GM18873 (cell line): ENCODE data around the gene INPP4A.
"Not testable (repeated sequence)": the region's sequence is repeated elsewhere in the genome, so short reads cannot be mapped to it uniquely, and the experiment has no call there.

ENCODE experiments used
- ATAC-seq: cut with Tn5 transposase; IDR thresholded peaks from one replicate; pipeline ENCODE4 v1.9.1; 2021; ENCODE audit warnings: mild to moderate bottlenecking, moderate library complexity, moderate number of reproducible peaks; ENCODE audit not compliant: unreplicated experiment, low FRiP score

INPP4A gene

DNA sequence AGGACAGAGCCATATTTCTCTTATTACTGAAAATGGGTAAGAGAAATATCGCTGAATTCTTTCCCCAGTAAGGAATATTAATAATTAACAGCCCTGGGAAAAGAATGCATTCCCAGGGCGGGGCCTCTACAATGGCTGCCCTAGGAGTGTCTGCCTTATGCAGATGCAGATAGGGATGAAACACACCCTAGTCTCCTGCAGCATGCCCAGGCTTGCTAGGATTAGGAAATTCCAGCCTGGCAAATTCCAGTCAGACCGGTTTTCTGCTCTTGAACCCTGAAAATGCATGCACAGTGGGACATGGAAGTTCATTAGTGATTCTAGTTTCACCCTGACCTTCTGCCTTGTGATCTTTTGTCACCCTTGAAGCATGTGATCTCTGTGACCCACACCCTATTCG is 9.0 kb upstream of the INPP4A start:
- ATAC-seq = not testable (repeated sequence)

- no peak for ATAC-seq
Observed at GRCh38 chr2:98436734-98437133, 7.9 kb upstream of the INPP4A start.

- ATAC-seq = no peak
Observed at GRCh38 chr2:98438190-98439133, 6.2 kb upstream of the INPP4A start.

GRCh38 chr2:98441706-98442450 is 2.8 kb upstream of the INPP4A start:
- ATAC-seq = no peak

DNA sequence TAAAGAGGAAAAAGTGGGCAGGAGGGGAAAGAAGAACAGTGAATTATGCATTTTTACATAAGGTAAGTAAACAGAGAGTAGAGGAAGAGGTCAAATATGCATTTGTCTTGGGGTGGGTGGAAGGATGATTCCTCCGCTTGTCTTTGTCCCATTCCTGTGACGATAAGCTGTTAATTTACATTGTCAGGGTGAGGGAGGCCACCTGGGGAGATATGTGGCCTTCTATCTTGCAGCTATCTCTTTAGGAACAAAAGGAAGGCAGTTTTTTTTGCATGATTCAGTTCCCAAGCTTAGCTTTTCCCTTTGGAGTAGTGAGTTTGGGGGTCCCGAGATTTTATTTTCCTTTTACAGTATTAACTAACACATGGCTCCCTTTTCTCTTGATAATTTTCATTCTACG is 2.2 kb upstream of the INPP4A start:
- ATAC-seq = no peak

- peak; percentile 29 for ATAC-seq
Observed at GRCh38 chr2:98445177-98445682, 572 bp downstream of the INPP4A start.

- no peak for ATAC-seq
Observed at GRCh38 chr2:98445683-98446581, 1.3 kb downstream of the INPP4A start.

DNA sequence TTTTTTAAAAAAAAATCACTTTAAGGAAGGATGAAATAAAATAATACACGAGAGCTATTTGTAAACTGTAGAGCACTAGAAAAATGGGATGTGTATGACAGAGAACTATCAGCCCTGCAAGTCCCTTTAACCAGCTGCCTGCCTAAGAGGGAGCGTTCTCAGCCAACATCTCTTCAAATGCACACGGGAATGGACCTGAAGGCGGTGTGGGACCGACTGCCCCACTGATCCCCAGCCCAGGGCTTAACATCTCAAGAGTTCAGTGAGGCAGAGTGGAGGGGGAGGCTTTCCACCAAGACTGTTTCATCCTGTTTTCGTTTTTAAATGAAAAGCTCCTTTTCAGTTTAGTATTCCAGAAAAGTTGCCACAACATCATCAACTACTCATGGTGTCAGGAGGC is 2.2 kb downstream of the INPP4A start:
- no peak for ATAC-seq

DNA sequence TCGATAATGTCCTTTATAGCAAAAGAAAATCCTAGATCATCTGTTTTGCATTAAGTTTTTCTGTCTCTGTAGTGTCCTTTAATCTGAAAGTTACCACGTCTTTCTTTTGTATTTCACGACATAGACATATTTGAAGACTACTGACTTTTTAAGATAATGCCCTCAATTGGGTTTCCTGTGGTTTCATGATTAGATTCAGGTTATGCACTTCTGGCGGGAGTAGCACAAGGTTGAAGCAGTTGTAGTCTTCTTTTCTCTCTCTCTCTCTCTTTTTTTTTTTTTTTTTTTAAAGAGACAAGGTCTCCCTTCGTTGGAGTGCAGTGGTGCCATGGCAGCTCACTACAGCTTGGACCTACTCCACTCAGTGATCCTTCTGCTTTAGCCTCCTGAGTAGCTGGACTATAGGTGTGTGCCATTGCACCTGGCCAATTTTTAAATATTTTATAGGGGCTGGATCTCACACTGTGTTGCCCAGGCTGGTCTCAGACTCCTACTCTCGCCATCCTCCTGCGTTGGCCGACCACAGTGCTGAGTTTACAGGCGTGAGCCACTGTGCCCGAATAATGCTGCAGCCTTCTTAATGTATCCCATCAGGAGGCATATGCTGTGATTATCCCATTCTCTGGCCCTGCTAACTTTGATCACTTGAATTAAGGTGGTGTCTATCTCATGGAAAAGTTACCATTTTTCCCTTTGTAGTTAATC is 3.9 kb downstream of the INPP4A start:
- ATAC-seq = no peak

DNA sequence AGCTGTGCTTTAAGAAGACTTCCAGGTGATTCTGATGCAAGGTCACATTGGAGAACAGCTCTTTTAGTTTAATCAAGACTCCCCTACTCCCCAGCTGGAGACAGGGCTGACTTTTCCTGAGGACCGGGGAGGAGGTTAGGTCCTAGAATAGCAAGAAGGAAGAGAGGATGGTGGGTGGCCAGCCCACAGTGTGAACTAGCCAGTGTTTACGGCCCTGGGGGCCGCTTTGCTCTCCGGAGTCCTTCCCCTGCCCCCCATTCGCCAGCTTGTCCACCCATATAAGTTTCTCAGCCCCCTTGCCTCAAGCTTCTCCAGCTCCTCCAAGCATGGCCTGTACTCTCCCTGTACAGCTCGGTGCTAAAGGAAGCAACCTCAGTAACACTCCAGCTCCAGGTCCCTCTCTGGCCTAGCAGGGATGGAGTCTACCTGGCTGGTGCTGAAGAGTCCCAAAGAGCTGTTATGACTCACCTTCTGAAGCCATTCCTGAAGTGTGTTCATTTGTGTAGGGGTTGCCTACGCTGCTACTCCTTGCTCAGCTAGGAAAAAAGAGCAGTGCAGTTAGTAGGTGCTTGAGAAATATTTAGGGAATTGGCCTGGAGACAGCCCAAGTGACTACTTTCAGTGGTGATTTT is 7.9 kb downstream of the INPP4A start:
- ATAC-seq = no peak

DNA sequence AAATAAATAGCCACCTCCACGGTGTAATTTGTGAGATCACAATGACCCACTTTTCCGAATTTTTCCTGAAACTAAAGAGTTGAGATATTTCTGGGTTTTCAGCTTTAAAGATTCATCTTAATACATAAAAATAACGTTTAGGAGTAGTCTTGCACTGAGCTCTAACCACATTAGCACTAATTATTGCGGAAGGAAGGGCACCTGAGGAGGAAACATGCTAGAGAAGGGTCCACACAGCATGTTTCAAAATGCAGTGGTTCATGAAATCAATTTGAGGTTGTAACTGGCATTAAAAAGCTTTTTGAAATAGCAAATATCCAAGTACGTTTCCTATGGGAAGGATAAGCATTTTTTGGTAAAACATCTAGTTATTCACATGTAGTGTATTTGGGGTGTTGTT is 8.4 kb downstream of the INPP4A start:
- ATAC-seq = no peak

DNA sequence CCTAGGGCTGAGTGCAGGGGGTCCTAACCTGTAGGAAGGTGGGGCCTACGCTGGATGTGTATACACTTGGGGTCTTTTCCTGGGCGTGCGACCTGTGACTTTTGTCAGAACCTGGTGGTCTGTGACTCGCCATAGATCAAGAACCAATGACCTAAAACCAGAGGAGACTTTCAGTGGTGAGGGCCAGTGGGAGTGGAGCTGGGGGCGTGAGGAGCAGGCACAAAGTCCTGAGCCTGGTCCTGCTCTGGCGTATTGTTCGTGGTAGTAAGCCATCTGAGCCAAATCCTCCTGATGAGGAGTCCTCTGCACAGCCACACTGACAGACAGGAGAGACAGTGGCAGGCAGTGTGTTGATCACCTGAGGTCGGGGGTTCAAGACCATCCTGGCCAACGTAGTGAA is 8.9 kb downstream of the INPP4A start:
- ATAC-seq = no peak

- ATAC-seq = no peak
Observed at GRCh38 chr2:98454073-98454472, 9.4 kb downstream of the INPP4A start.

- no peak for ATAC-seq
Observed at GRCh38 chr2:98454500-98455235, 10.0 kb downstream of the INPP4A start.

DNA sequence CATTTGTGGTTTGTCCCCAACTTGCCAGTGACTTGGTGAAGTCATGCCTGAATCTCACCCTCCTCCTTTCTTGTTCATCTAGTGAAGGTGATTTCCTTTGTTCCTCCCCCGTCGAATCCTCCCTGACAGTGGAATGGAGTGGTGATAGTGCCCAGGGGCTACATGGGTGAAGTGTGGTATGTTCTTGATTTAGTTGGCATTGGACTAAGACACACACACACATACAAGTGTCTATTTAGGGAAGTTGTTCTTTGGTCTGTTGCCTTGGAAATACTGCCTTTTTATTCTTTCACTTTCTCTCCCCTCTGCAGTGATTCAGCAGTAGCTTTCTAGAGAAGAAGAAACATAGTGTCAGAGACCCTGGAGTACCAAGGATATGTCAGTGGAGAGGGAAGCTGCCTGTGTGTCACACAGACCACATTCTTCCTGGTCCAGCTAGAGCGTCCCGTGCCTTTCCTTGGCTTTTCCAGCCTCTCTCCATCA is 10.9 kb downstream of the INPP4A start:
- peak; percentile 38 for ATAC-seq

- ATAC-seq = no peak
Observed at GRCh38 chr2:98457045-98457696, 12.5 kb downstream of the INPP4A start.

DNA sequence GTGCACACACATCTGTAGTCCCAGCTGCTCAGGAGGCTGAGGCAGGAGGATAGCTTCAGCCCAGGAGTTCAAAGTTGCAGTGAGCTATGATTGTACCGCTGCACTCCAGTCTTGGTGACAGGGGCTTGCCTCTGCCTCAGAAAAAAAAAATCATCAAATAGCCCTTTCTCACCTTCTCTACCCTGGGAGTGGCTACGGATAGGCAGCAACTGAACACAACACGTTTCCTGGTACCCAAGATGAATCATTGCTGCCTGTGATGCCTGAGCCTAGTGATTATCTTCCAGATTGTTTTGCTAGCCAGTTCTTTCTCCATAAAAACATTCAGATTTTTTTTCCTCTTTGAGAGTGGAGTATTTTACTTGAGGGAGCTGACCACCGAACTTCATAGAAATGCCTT is 13.5 kb downstream of the INPP4A start:
- ATAC-seq = no peak
